A673 (cell line): ENCODE measurements around the gene PFN4.
"Not testable (repeated sequence)": the region's sequence is repeated elsewhere in the genome, so short reads cannot be mapped to it uniquely, and the experiment has no call there.

Experiments used
- CTCF ChIP-seq: fragments of 300-800, 200-600 bp; sonication (generic); conservative IDR thresholded peaks from 2 replicates; pipeline ENCODE4 v1.5.1; 2017; ENCODE audit warnings: low read depth, mild to moderate bottlenecking, antibody characterized with exemption, low read length, moderate library complexity, mixed read lengths
- EZH2 ChIP-seq: fragments of 200-600 bp; sonication (generic); IDR thresholded peaks from 2 replicates; pipeline ENCODE4 v1.6.1; 2017; ENCODE audit warnings: borderline replicate concordance, low read depth, mild to moderate bottlenecking, mixed read lengths, antibody characterized with exemption, low read length; ENCODE audit not compliant: poor library complexity, severe bottlenecking

GRCh38 chr2:24095171-24095677 is 27.9 kb downstream of the PFN4 start:
- not testable (repeated sequence) for TF ChIP-seq CTCF, EZH2
